Endothelial cell of umbilical vein (primary cell): ENCODE data around the gene ZBTB46.

Source experiments
- CTCF ChIP-seq, 2 donors: IDR thresholded peaks; 1 replicate in 1 of 2; 2 replicates in 1 of 2; pipeline ENCODE4 v1.5.1; 2011; ENCODE audit warnings: low read length in 2 of 2, mild to moderate bottlenecking in 2 of 2, moderate library complexity in 2 of 2, control low read depth in 1 of 2, inconsistent platforms in 1 of 2, low read depth in 1 of 2; ENCODE audit not compliant: insufficient read depth in 1 of 2; ENCODE audit errors: extremely low read depth in 1 of 2
- EZH2 ChIP-seq: IDR thresholded peaks from 2 replicates; pipeline ENCODE4 v1.6.1; 2012; ENCODE audit warnings: borderline replicate concordance, low read depth, mild to moderate bottlenecking, moderate library complexity, low read length, inconsistent platforms; ENCODE audit not compliant: severe bottlenecking
- MAX ChIP-seq: IDR thresholded peaks from 2 replicates; pipeline ENCODE4 v1.6.1; 2011; ENCODE audit not compliant: insufficient read depth, insufficient read length
- POLR2A ChIP-seq: IDR thresholded peaks from 2 replicates; pipeline ENCODE4 v1.6.1; 2012; ENCODE audit warnings: low read depth, mild to moderate bottlenecking, control low read depth, low read length

DNA sequence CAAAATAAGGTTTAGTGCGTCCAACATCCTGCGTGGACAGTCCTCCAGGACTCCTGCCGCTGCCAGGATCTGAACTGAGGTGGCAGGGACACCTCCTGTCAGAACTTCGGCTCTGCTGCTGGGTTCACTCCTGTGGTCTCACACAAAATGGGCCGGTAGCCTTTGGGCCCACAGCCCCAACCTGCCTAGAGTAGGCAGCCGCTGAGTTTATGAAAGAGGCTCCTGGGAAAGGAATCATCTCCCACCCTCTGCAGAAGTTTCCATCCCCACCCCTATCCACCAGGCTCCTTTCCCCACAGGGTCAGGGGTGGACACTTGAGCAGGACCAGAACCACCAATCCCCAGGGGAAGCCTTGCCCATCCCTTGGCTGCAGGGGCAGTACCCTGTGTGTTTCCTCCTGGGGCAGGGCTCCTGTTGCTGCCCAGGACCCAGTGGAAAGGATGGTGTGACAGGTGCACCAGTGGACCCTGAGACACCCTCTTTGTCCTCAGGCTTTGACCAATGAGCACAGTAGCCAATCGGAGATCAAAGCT, 28.2 kb upstream of the ZBTB46 start:
- TF ChIP-seq CTCF (IDR thresholded peaks at IDR 0.05; ENCODE audit: extremely low read depth in 1 of 2, insufficient read depth in 1 of 2, low read depth in 1 of 2, low read length in 2 of 2) (no peak), POLR2A (no peak), EZH2 (no peak), MAX (no peak)
